ENCODE results near the gene PLAC8L1. TPM values are rescaled to one million over a fixed set of nuclear protein-coding genes. Genes with fewer than 3 reads are reported as not detected.

The PLAC8L1 gene
- total and polyA plus RNA-seq, 2 of the 4 experiments (the other 2 are of a cell fraction), result 0.27 TPM; not detected in 1

DNA sequence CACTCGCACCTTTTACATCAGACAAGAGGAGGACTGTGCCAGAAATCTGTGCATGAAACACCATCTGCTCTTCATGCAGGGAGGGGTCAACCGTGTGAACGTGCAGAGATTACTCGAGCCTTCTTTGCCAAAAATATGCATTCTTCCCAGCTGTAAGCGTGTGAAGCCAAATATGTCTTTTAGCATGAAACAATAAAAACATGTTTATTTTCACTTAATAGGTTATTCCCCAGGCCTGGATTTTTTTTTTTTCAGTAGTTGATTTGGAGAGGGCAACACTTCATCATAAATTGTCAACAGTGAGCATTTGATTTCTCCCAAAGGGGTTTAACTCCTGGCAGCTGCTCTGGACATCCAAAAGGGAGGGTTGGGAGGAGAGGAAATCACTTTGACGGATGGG is 23.8 kb downstream of the PLAC8L1 start:
- no peak overlapping the region for H4K5ac ChIP-seq (ENCODE audit: low read depth, low read length)
- ATAC-seq (ENCODE audit: low read depth), result no peak
- intact Hi-C loops (cut with micrococcal nuclease), result no loop called here

More for the DNA sequence above, 23.8 kb downstream of the PLAC8L1 start:
- no peak for TF ChIP-seq RFX5 (IDR thresholded peaks at IDR 0.05; ENCODE audit: low read depth, low read length)
- TF ChIP-seq CEBPB (IDR thresholded peaks at IDR 0.05; ENCODE audit: low read depth, low read length), result no peak
- TF ChIP-seq BHLHE40 (IDR thresholded peaks at IDR 0.05; ENCODE audit: low read depth, low read length), result no peak
- TF ChIP-seq MAZ (IDR thresholded peaks at IDR 0.05; ENCODE audit: borderline replicate concordance, low read depth, low read length), result no peak
- TF ChIP-seq NFE2L2 (IDR thresholded peaks at IDR 0.05; ENCODE audit: low read depth, low read length), result no peak
- no peak for TF ChIP-seq FOS (IDR thresholded peaks at IDR 0.05; ENCODE audit: low read depth, low read length)
- no peak for TF ChIP-seq SMC3 (IDR thresholded peaks at IDR 0.05; ENCODE audit: low read depth, low read length)
- TF ChIP-seq, protein P1, sequence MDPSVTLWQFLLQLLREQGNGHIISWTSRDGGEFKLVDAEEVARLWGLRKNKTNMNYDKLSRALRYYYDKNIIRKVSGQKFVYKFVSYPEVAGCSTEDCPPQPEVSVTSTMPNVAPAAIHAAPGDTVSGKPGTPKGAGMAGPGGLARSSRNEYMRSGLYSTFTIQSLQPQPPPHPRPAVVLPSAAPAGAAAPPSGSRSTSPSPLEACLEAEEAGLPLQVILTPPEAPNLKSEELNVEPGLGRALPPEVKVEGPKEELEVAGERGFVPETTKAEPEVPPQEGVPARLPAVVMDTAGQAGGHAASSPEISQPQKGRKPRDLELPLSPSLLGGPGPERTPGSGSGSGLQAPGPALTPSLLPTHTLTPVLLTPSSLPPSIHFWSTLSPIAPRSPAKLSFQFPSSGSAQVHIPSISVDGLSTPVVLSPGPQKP (IDR thresholded peaks at IDR 0.05; ENCODE audit: borderline replicate concordance, low read depth, low read length), result no peak
- Histone ChIP-seq H4K8ac (ENCODE audit: low read depth in 2 of 2, low read length in 2 of 2) (no peak overlapping the region), H3K79me1 (ENCODE audit: low read depth in 1 of 2, low read length in 2 of 2) (no peaks in the 10 kb centered on the region), H3K23ac (ENCODE audit: low read depth, low read length) (no peak overlapping the region), H4K20me1 (ENCODE audit: insufficient read depth, low read length) (no peaks in the 10 kb centered on the region), H3K36me3 (ENCODE audit: control insufficient read depth, insufficient read depth, low read length) (no peaks in the 10 kb centered on the region), H2AK9ac (replicated peaks; ENCODE audit: low read depth, low read length, poor library complexity) (no peak overlapping the region), H3K4me3 (ENCODE audit: insufficient read depth, low read depth, low read length) (no peak overlapping the region), H3K9me3 (ENCODE audit: control insufficient read depth, insufficient read depth, low read length) (0 out of 2 replicates have a peak, but pooled peaks cover 2% of the 10 kb centered on the region), H3K4ac (ENCODE audit: low read depth, low read length) (no peak overlapping the region), H3K27me3 (ENCODE audit: control insufficient read depth, insufficient read depth, low read length) (peaks cover 9% of the 10 kb centered on the region), H3K4me1 (ENCODE audit: control insufficient read depth, insufficient read depth, low read length) (no peaks in the 10 kb centered on the region), H2BK5ac (ENCODE audit: low read depth, low read length, poor library complexity, severe bottlenecking) (no peak overlapping the region), H2BK120ac (ENCODE audit: low read depth, low read length) (no peak overlapping the region), H3K18ac (ENCODE audit: low read depth, low read length) (no peak overlapping the region), H3K14ac (replicated peaks; ENCODE audit: low read depth, low read length) (no peak overlapping the region), H4K91ac (ENCODE audit: insufficient read depth, low read depth, low read length) (no peak overlapping the region), H3K9ac (ENCODE audit: low read depth, low read length) (no peak overlapping the region), H2BK20ac (ENCODE audit: low read depth, low read length) (no peak overlapping the region), H3K27ac (ENCODE audit: insufficient read depth, low read length) (no peak overlapping the region), H2AFZ (replicated peaks; ENCODE audit: low read length, poor library complexity) (no peak overlapping the region), H2BK15ac (ENCODE audit: low read depth, low read length) (no peak overlapping the region), H3K9me1 (ENCODE audit: insufficient read depth, low read length) (no peaks in the 10 kb centered on the region), H3K56ac (ENCODE audit: extremely low read depth, insufficient read depth, low read length) (no peak overlapping the region), H2AK5ac (ENCODE audit: low read depth, low read length) (no peak overlapping the region), H3K4me2 (ENCODE audit: low read depth, low read length) (no peak overlapping the region)
- CTCF ChIA-PET, result no interaction called here
- POLR2A ChIA-PET (ENCODE audit: unreplicated experiment), result no interaction called here
- in situ Hi-C loops (cut with MboI; ENCODE audit: low sequenced_read_pairs) (no loop called here), dilution Hi-C loops (cut with HindIII; ENCODE audit: low sequenced_read_pairs, unreplicated experiment) (no loop called here)
- no peak for DNase-seq
- no TSS peak for BruUV-seq (replicated peaks)
- WGBS, 2 experiments (ENCODE audit: extremely low coverage in 2 of 2, insufficient read length in 1 of 2), result 80% methylated on average over 1 of the region's 6 CpGs; no CpG with 5 or more reads in 1 of the 2 experiments

All from IMR-90 (cell line).